GM23338 (cell line): ENCODE measurements around the gene RHEBL1. TPM values are rescaled to one million over a fixed set of nuclear protein-coding genes. Genes with fewer than 3 reads are reported as not detected.

Experiments
- ATAC-seq: fragments of 200-7000 bp; cut with Tn5 transposase; 3 replicates; pipeline ENCODE4 v1.9.1; 2020
- DNase-seq: peaks from one replicate; pipeline ENCODE4 v3.0.0-alpha.2; 2015; ENCODE audit warnings: low spot score
- H2AFZ ChIP-seq: fragments of 200-600 bp; sonication (generic); 2 replicates; pipeline ENCODE4 v1.8.0; 2016; ENCODE audit warnings: antibody characterized with exemption, mild to moderate bottlenecking, moderate library complexity
- H3F3A ChIP-seq: fragments of 200-600 bp; sonication (generic); replicated peaks from 2 replicates; pipeline ENCODE4 v1.8.0; 2017; ENCODE audit warnings: antibody characterized with exemption, mixed run types, low read depth
- H3K27ac ChIP-seq: fragments of 200-600 bp; sonication (generic); 2 replicates; pipeline ENCODE4 v1.6.1; 2016; ENCODE audit warnings: low read depth
- H3K27me3 ChIP-seq: fragments of 200-600 bp; sonication (generic); 2 replicates; pipeline ENCODE4 v1.8.0; 2016; ENCODE audit warnings: mild to moderate bottlenecking, mixed run types, moderate library complexity; ENCODE audit not compliant: insufficient read depth
- H3K36me3 ChIP-seq: fragments of 200-600 bp; sonication (generic); 2 replicates; pipeline ENCODE4 v1.8.0; 2016; ENCODE audit warnings: mild to moderate bottlenecking; ENCODE audit not compliant: insufficient read depth
- H3K4me1 ChIP-seq: fragments of 200-600 bp; sonication (generic); 2 replicates; pipeline ENCODE4 v1.8.0; 2016; ENCODE audit warnings: mild to moderate bottlenecking, moderate library complexity; ENCODE audit not compliant: insufficient read depth
- H3K4me2 ChIP-seq: fragments of 200-600 bp; sonication (generic); 2 replicates; pipeline ENCODE4 v1.7.1; 2017; ENCODE audit warnings: mixed run types
- H3K4me3 ChIP-seq: fragments of 200-600 bp; sonication (generic); 2 replicates; pipeline ENCODE4 v1.6.1; 2016; ENCODE audit warnings: mixed run types
- H3K79me2 ChIP-seq: fragments of 200-600 bp; sonication (generic); replicated peaks from 2 replicates; pipeline ENCODE4 v1.8.0; 2017; ENCODE audit warnings: mild to moderate bottlenecking; ENCODE audit not compliant: insufficient read depth
- H3K9me2 ChIP-seq: fragments of 200-600 bp; sonication (generic); 2 replicates; pipeline ENCODE4 v1.8.0; 2017; ENCODE audit not compliant: insufficient read depth
- H4K20me1 ChIP-seq: fragments of 200-600 bp; sonication (generic); replicated peaks from 2 replicates; pipeline ENCODE4 v1.8.0; 2017; ENCODE audit warnings: mild to moderate bottlenecking; ENCODE audit not compliant: insufficient read depth
- H3K27ac Mint-ChIP-seq: 2 replicates; pipeline ENCODE4 v1.8.0; 2020; ENCODE audit warnings: inconsistent platforms, mild to moderate bottlenecking, moderate library complexity, mixed read lengths
- H3K27me3 Mint-ChIP-seq: 3 replicates; pipeline ENCODE4 v1.8.0; 2022; ENCODE audit warnings: low read depth, mild to moderate bottlenecking, moderate library complexity, mixed read lengths, inconsistent platforms; ENCODE audit not compliant: insufficient read depth, poor library complexity
- H3K36me3 Mint-ChIP-seq: 3 replicates; pipeline ENCODE4 v1.8.0; 2021; ENCODE audit warnings: low read depth, mild to moderate bottlenecking, inconsistent platforms, moderate library complexity, mixed read lengths
- H3K4me1 Mint-ChIP-seq: 3 replicates; pipeline ENCODE4 v1.8.0; 2020; ENCODE audit warnings: mild to moderate bottlenecking, inconsistent platforms, mixed read lengths
- H3K4me3 Mint-ChIP-seq: 3 replicates; pipeline ENCODE4 v1.8.0; 2021; ENCODE audit warnings: moderate library complexity, mild to moderate bottlenecking, inconsistent platforms, mixed read lengths
- H3K9me3 Mint-ChIP-seq: 3 replicates; pipeline ENCODE4 v1.8.0; 2020; ENCODE audit warnings: moderate library complexity, mild to moderate bottlenecking, inconsistent platforms, mixed read lengths
- CREB1 ChIP-seq: fragments of 250-450 bp; sonication (Bioruptor Pico); IDR thresholded peaks from 2 replicates; pipeline ENCODE4 v1.5.0; 2020; ENCODE audit warnings: low read depth, mild to moderate bottlenecking, moderate library complexity
- CTCF ChIP-seq, 2 experiments: fragments of 200-600 bp in 1 of 2; sonication (generic) in 1 of 2; conservative IDR thresholded peaks; 2 replicates each; pipeline versions ENCODE4 v1.5.1 to v1.6.1; 2016 to 2017; ENCODE audit warnings: antibody characterized with exemption in 2 of 2, low read depth in 2 of 2, mild to moderate bottlenecking in 2 of 2, moderate library complexity in 1 of 2
- EZH2 ChIP-seq: fragments of 200-600 bp; sonication (generic); IDR thresholded peaks from one replicate; pipeline ENCODE4 v1.8.0; 2017; ENCODE audit warnings: antibody characterized with exemption, mild to moderate bottlenecking, low read depth; ENCODE audit not compliant: unreplicated experiment
- EZH2phosphoT487 ChIP-seq: fragments of 200-600 bp; sonication (generic); IDR thresholded peaks from one replicate; pipeline ENCODE4 v1.8.1; 2018; ENCODE audit warnings: antibody characterized with exemption; ENCODE audit not compliant: unreplicated experiment
- JUNB ChIP-seq: IDR thresholded peaks from one replicate; pipeline ENCODE4 v1.6.1; 2016; ENCODE audit warnings: antibody characterized with exemption; ENCODE audit not compliant: unreplicated experiment
- NANOG ChIP-seq: IDR thresholded peaks from 2 replicates; pipeline ENCODE4 v1.6.1; 2016; ENCODE audit warnings: antibody characterized with exemption, borderline replicate concordance
- POLR2AphosphoS5 ChIP-seq: IDR thresholded peaks from 2 replicates; pipeline ENCODE4 v1.6.1; 2016; ENCODE audit warnings: antibody characterized with exemption, low read depth
- REST ChIP-seq: IDR thresholded peaks from one replicate; pipeline ENCODE4 v1.6.1; 2018; ENCODE audit warnings: antibody characterized with exemption; ENCODE audit not compliant: unreplicated experiment
- STAT1 ChIP-seq: IDR thresholded peaks from one replicate; pipeline ENCODE4 v1.6.1; 2016; ENCODE audit warnings: antibody characterized with exemption; ENCODE audit not compliant: unreplicated experiment
- ZNF114 ChIP-seq: fragments of 250-450 bp; sonication (Bioruptor Pico); IDR thresholded peaks from 2 replicates; pipeline ENCODE4 v1.5.0; 2020; ENCODE audit warnings: mild to moderate bottlenecking, moderate library complexity
- ZNF331 ChIP-seq: fragments of 250-450 bp; sonication (Bioruptor Pico); IDR thresholded peaks from 2 replicates; pipeline ENCODE4 v1.5.0; 2020; ENCODE audit warnings: low read depth, mild to moderate bottlenecking, moderate library complexity
- polyA plus RNA-seq: library from polyadenylated mRNA; unstranded; fragments of >200 nt; fragmentation: Nextera tagmentation; extraction: Ambion mirVana; gene quantifications from 2 replicates; pipeline ENCODE4 v1.2.1, GENCODE V29; 2016
- total RNA-seq: library from RNA; depleted of rRNA; stranded (reverse); fragments of >200 nt; shearing (Covaris generic); gene quantifications from 2 replicates; pipeline ENCODE4 v1.2.3, GENCODE V29; 2014
- TF ChIP-seq, protein P1 (sequence below): IDR thresholded peaks from 2 replicates; pipeline ENCODE4 v1.6.1; 2016; ENCODE audit warnings: antibody characterized with exemption
- TF ChIP-seq, protein P2 (sequence below): fragments of 250-450 bp; sonication (Bioruptor Pico); IDR thresholded peaks from 2 replicates; pipeline ENCODE4 v1.5.0; 2020; ENCODE audit warnings: mild to moderate bottlenecking, moderate library complexity

Gene RHEBL1
- total and polyA plus RNA-seq, 2 experiments from 2014 or later: 9.4 to 11.8 TPM

DNA sequence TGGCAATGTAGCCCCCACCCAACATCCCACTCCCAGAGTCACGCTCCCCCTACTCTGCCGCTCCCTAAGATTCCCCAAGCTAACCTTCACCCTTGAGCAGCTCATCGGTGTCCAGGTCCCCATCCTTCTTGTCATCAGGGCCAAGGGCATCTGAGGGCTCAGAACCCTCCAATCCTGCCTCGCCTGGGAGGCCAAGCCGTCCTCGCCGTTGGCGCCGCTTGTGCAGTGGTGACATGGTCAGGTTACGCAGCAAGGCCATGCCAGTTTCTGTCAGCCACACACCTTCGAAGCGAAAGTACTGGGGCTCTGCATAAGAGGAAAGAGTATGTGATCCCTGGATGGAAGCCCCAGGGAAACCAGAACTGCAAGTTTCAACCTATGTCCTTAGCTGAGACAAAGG, 25.1 kb downstream of the RHEBL1 start:
- Histone ChIP-seq H3K4me2 (no peak overlapping the region), H3K4me3 (no peak overlapping the region), H3K79me2 (no peaks in the 10 kb centered on the region), H3K27me3 (no peaks in the 10 kb centered on the region), H2AFZ (no peak overlapping the region), H3K36me3 (peaks cover 45% of the 10 kb centered on the region), H3K4me1 (no peaks in the 10 kb centered on the region), H4K20me1 (peaks cover 37% of the 10 kb centered on the region), H3F3A (no peaks in the 10 kb centered on the region), H3K9me2 (no peaks in the 10 kb centered on the region), H3K27ac (no peak overlapping the region)
- no peaks in the 10 kb centered on the region; the same call in 2 of the 3 replicates for H3K4me1 Mint-ChIP-seq
- ATAC-seq (no peak), DNase-seq (no peak)
- H3K27ac Mint-ChIP-seq: no peak overlapping the region
- H3K9me3 Mint-ChIP-seq: no peaks in the 10 kb centered on the region; the same call in 2 of the 3 replicates
- H3K27me3 Mint-ChIP-seq: peaks cover 16% of the 10 kb centered on the region
- H3K36me3 Mint-ChIP-seq: peaks cover 94% of the 10 kb centered on the region
- TF ChIP-seq REST (no peak), ZNF114 (CRISPR knock-in tag) (no peak), POLR2AphosphoS5 (no peak), JUNB (no peak), ZNF331 (CRISPR knock-in tag) (no peak), NANOG (no peak), CREB1 (CRISPR knock-in tag) (no peak), CTCF (conservative IDR thresholded peaks at IDR 0.05; ENCODE audit: low read depth in 2 of 2) (no peak), EZH2phosphoT487 (no peak), STAT1 (no peak), EZH2 (no peak)
- TF ChIP-seq, protein P1, sequence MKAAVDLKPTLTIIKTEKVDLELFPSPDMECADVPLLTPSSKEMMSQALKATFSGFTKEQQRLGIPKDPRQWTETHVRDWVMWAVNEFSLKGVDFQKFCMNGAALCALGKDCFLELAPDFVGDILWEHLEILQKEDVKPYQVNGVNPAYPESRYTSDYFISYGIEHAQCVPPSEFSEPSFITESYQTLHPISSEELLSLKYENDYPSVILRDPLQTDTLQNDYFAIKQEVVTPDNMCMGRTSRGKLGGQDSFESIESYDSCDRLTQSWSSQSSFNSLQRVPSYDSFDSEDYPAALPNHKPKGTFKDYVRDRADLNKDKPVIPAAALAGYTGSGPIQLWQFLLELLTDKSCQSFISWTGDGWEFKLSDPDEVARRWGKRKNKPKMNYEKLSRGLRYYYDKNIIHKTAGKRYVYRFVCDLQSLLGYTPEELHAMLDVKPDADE: no peak
- TF ChIP-seq, protein P2, sequence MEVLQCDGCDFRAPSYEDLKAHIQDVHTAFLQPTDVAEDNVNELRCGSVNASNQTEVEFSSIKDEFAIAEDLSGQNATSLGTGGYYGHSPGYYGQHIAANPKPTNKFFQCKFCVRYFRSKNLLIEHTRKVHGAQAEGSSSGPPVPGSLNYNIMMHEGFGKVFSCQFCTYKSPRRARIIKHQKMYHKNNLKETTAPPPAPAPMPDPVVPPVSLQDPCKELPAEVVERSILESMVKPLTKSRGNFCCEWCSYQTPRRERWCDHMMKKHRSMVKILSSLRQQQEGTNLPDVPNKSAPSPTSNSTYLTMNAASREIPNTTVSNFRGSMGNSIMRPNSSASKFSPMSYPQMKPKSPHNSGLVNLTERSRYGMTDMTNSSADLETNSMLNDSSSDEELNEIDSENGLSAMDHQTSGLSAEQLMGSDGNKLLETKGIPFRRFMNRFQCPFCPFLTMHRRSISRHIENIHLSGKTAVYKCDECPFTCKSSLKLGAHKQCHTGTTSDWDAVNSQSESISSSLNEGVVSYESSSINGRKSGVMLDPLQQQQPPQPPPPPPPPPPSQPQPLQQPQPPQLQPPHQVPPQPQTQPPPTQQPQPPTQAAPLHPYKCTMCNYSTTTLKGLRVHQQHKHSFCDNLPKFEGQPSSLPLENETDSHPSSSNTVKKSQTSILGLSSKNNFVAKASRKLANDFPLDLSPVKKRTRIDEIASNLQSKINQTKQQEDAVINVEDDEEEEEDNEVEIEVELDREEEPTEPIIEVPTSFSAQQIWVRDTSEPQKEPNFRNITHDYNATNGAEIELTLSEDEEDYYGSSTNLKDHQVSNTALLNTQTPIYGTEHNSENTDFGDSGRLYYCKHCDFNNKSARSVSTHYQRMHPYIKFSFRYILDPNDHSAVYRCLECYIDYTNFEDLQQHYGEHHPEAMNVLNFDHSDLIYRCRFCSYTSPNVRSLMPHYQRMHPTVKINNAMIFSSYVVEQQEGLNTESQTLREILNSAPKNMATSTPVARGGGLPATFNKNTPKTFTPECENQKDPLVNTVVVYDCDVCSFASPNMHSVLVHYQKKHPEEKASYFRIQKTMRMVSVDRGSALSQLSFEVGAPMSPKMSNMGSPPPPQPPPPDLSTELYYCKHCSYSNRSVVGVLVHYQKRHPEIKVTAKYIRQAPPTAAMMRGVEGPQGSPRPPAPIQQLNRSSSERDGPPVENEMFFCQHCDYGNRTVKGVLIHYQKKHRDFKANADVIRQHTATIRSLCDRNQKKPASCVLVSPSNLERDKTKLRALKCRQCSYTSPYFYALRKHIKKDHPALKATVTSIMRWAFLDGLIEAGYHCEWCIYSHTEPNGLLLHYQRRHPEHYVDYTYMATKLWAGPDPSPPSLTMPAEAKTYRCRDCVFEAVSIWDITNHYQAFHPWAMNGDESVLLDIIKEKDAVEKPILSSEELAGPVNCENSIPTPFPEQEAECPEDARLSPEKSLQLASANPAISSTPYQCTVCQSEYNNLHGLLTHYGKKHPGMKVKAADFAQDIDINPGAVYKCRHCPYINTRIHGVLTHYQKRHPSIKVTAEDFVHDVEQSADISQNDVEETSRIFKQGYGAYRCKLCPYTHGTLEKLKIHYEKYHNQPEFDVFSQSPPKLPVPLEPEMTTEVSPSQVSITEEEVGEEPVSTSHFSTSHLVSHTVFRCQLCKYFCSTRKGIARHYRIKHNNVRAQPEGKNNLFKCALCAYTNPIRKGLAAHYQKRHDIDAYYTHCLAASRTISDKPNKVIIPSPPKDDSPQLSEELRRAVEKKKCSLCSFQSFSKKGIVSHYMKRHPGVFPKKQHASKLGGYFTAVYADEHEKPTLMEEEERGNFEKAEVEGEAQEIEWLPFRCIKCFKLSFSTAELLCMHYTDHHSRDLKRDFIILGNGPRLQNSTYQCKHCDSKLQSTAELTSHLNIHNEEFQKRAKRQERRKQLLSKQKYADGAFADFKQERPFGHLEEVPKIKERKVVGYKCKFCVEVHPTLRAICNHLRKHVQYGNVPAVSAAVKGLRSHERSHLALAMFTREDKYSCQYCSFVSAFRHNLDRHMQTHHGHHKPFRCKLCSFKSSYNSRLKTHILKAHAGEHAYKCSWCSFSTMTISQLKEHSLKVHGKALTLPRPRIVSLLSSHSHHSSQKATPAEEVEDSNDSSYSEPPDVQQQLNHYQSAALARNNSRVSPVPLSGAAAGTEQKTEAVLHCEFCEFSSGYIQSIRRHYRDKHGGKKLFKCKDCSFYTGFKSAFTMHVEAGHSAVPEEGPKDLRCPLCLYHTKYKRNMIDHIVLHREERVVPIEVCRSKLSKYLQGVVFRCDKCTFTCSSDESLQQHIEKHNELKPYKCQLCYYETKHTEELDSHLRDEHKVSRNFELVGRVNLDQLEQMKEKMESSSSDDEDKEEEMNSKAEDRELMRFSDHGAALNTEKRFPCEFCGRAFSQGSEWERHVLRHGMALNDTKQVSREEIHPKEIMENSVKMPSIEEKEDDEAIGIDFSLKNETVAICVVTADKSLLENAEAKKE (CRISPR knock-in tag): no peak
- no peak overlapping the region for H3K4me3 Mint-ChIP-seq
